NCI-H1048 (cell line): ENCODE data around the gene ZIC1.

ENCODE experiments used
- DNase-seq: peaks from one replicate; lab custom pipeline; 2025; lab: John Stamatoyannopoulos, UW

The ZIC1 gene

DNA sequence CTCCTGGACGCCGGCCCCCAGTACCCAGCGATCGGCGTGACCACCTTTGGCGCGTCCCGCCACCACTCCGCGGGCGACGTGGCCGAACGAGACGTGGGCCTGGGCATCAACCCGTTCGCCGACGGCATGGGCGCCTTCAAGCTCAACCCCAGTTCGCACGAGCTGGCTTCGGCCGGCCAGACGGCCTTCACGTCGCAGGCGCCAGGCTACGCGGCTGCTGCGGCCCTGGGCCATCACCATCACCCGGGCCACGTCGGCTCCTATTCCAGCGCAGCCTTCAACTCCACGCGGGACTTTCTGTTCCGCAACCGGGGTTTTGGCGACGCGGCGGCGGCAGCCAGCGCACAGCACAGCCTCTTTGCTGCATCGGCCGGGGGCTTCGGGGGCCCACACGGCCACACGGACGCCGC lies 956 bp downstream of the ZIC1 start:
- DNase-seq: no peak

GRCh38 chr3:147410526-147411237 lies 1.5 kb downstream of the ZIC1 start:
- no peak for DNase-seq

DNA sequence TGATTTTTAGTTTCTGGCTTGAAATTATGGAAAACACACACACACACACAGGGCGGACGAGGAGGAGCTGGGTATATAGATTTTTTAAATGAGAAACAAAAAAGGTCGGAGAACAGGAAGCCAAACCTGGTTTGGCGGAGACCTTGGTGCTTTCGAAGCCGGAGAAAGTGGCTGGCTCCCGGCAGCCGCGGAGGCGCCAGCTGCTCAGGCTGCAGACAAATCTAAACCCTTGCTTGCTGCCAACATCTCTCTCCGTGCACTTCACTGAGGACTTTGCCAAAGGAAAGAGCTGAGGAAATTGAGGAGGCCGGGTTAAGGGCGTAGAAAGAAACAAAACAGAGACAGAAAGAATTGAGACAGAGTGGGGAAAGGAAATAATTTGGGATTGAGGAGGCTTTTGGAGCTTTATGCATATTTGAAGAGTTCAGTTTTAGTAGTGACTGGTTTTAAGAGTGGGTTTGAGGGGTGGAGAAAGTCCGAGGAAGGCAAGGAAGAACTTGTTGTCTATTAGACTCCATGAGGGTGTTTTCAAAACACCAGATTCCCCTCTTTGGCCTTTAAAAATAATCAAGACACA lies 2.2 kb downstream of the ZIC1 start:
- DNase-seq: no peak

DNA sequence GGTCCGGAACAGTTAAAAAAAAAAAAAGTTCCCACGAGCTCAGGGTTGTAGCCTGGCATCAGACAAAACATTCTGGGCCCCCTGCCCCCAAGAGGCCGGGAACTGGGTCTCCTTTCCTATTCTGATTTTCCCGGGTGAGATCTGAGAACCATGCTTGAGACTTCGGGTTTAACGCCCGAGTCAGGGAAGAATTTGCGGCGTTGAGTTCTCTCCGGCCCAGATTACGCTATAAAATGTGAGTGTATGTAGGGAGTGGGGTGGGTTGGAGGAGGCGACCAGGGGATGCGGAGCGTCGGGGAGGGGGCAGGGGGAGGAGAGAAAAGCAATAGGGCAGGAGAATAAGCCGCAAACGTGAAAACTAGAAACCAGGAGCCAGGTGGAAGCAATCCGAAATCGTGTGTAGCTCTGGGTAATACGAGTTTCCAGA lies 2.7 kb downstream of the ZIC1 start:
- no peak for DNase-seq

- no peak for DNase-seq
Observed at GRCh38 chr3:147412261-147412916, 3.2 kb downstream of the ZIC1 start.

- no peak for DNase-seq
Observed at GRCh38 chr3:147412917-147413685, 3.9 kb downstream of the ZIC1 start.

- DNase-seq: no peak
Observed at GRCh38 chr3:147413686-147414389, 4.7 kb downstream of the ZIC1 start.

GRCh38 chr3:147414390-147415138 lies 5.4 kb downstream of the ZIC1 start:
- no peak for DNase-seq

GRCh38 chr3:147415286-147415685 lies 6.1 kb downstream of the ZIC1 start:
- DNase-seq: no peak

DNA sequence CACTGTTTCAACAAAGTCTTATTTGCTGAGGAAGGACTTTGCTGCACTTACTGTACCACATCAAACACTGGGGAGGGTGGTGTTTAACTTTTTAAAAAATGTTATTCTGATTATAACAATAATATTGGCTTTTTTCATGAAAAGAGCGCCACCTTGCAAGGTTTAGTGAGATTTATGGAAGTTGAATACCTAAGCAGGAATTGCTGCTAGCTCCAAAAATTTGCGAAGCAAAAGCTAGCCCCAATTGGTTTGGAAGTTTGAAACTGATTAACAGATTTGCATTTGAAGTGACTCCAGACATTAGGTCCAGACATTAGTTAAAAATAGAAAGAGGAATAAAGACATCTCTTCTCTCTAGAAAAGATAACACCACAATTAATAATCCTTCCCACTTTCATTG lies 6.7 kb downstream of the ZIC1 start:
- no peak for DNase-seq

- DNase-seq: no peak
Observed at GRCh38 chr3:147416931-147417330, 7.8 kb downstream of the ZIC1 start.

- no peak for DNase-seq
Observed at GRCh38 chr3:147417551-147418295, 8.6 kb downstream of the ZIC1 start.

GRCh38 chr3:147418371-147418781 lies 9.2 kb downstream of the ZIC1 start:
- DNase-seq: no peak

DNA sequence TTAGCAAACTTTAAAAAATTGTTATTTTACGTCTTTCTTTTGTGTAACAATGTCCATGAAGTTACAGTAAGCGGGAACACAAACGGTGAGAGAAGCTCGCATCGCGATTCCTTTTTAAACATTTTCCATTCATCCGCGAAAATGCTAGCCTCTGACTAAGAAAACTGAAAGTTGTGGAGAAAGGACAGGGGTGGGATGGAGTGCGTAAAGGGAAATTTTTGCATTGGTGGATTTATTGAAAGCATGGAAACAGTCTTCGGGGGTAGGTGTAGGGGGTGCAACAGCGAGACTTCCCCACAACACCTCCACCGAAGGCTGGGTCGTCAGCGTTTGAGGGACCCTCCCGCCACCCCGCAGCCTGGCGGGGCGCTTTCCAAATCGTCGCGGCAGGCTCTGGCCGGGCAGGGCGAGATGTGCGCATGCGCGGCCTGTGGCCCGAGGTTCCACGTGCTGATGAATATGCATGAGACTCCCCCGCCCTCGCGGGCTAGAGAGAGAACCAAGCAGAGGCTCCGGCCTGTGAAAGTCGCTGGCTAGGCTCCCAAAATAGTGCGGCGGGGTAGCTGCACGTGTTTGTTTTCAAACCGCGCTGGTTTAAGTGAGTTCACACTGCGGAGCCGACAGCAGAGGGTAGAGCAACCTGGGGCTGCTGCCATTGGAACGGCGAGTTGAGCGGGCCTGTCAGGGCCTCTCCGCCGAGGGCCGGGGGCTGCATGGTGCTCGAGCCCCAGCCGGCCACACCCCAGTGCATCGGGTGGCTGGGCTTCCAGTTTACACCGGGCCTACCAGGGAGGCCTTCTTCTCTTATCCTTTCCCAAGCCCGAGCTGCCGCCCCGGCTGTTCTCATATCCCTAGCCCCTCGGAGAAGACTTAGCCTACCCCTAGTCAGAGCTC lies 9.9 kb downstream of the ZIC1 start:
- DNase-seq: no peak

GRCh38 chr3:147419781-147420224 lies 10.6 kb downstream of the ZIC1 start:
- DNase-seq: no peak

DNA sequence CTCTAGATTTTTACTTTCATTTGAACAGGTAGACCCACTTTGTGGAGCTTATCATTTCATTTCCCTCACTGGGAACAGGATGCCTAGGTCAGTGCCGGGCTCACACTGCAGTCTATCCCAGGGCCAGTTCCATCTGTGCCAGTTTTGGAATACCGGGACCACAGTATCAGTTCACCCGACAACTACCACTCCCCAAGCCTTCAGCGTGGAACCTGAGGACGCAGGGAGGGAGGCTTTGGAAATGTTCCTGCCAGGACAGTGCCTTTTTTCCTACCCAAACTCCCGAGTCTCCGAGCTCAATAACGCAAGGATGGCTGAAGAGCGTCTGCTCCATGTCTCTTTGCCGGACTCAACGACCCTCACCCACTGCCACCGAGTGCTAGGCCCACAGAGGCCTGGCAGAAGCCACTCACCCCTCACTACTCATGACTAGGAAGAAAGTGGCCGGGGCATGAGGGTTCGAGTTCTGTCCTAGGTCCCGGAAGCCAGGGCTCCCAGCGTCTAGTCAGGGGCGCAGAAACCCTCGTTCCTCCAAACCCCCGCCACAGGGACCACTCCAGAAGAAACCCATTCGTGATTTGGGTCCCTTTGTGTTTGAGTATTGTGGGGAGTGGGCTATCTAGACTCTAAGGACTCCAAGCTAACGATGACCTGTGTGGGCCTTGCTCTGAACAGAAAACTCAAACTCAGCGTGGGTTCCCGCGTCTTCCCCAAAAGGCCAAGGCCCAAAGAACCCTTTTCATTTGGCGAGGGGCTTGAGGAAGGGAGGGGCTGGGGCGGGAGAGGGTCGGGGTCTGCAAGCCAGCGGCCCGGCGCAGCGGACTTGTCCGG lies 11.4 kb downstream of the ZIC1 start:
- DNase-seq: no peak

- DNase-seq: no peak
Observed at GRCh38 chr3:147421184-147421912, 12.2 kb downstream of the ZIC1 start.

DNA sequence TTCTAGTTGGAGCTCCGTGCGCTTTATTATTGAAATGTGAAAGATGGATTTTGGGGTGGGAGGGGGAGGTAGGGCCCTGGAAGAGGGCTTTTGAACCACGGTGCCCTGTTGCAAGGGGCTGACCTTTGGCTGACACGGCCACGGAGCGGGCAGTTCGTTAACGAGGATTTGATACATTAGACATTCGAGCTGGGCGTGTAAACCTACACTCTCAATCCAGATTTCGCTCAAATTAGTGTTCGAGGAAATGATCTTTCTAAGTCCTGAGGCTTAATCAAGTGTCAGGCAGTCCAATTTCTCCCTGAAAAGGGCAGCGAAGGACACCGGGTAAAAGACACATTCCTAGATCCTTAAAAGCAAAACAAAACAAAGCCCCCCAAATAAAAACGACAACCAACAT lies 13.0 kb downstream of the ZIC1 start:
- DNase-seq: no peak
